HEK293 (cell line): ENCODE results near the gene ZW10.

ENCODE experiments used
- CTCF ChIA-PET: fragments of 350-600 bp; formaldehyde crosslinking; extraction: SDS; loops from one replicate; lab custom pipeline; 2021; ENCODE audit warnings: antibody characterized with exemption; lab: Yijun Ruan, JAX
- POLR2A ChIA-PET: fragments of 300-600 bp; formaldehyde crosslinking; extraction: SDS; loops from one replicate; lab custom pipeline; 2020; ENCODE audit warnings: antibody characterized with exemption, inconsistent platforms; lab: Yijun Ruan, JAX
- H3K27ac ChIP-seq: fragments of 200-500 bp; sonication (Bioruptor generic); 2 replicates; pipeline ENCODE4 v1.5.1; 2014; ENCODE audit warnings: low read depth, low read length, control low read depth, inconsistent platforms; ENCODE audit errors: extremely low read depth
- H3K36me3 ChIP-seq, 2 experiments: fragments of 200-500 bp in 1 of 2; sonication (Bioruptor generic) in 1 of 2; 1 replicate in 1 of 2; 2 replicates in 1 of 2; pipeline ENCODE4 v1.5.1; 2014 to 2017; ENCODE audit warnings: inconsistent platforms in 2 of 2, low read length in 2 of 2; ENCODE audit not compliant: control insufficient read depth in 2 of 2, insufficient read depth in 1 of 2
- H3K4me1 ChIP-seq: fragments of 200-500 bp; sonication (Bioruptor generic); 2 replicates; pipeline ENCODE4 v1.5.1; 2014; ENCODE audit warnings: mild to moderate bottlenecking, low read length, inconsistent platforms; ENCODE audit not compliant: control insufficient read depth, insufficient read depth
- H3K4me3 ChIP-seq: 2 replicates; pipeline ENCODE4 v1.5.1; 2011; ENCODE audit warnings: low read depth, mild to moderate bottlenecking, control low read depth, low read length, moderate library complexity
- H3K9me3 ChIP-seq: fragments of 200-500 bp; sonication (Bioruptor generic); 2 replicates; pipeline ENCODE4 v1.5.1; 2014; ENCODE audit warnings: low read depth, low read length, inconsistent platforms; ENCODE audit not compliant: control insufficient read depth, insufficient read depth
- AEBP2 ChIP-seq: fragments of 450-650 bp; formaldehyde crosslinking; IDR thresholded peaks from 2 replicates; pipeline ENCODE4 v1.5.1; 2016; ENCODE audit warnings: missing biosample characterization, missing genetic modification characterization, borderline replicate concordance
- RBAK ChIP-seq: fragments of 450-650 bp; formaldehyde crosslinking; IDR thresholded peaks from 2 replicates; pipeline ENCODE4 v1.5.1; 2016; ENCODE audit warnings: missing biosample characterization, missing genetic modification characterization
- REST ChIP-seq: fragments of 450-650 bp; formaldehyde crosslinking; IDR thresholded peaks from 2 replicates; pipeline ENCODE4 v1.5.1; 2016; ENCODE audit warnings: missing biosample characterization, missing genetic modification characterization
- TSHZ1 ChIP-seq: fragments of 450-650 bp; formaldehyde crosslinking; IDR thresholded peaks from 2 replicates; pipeline ENCODE4 v1.5.1; 2016; ENCODE audit warnings: missing biosample characterization, missing genetic modification characterization, borderline replicate concordance
- ZBTB17 ChIP-seq: fragments of 450-650 bp; formaldehyde crosslinking; IDR thresholded peaks from 2 replicates; pipeline ENCODE4 v1.5.1; 2016; ENCODE audit warnings: missing biosample characterization, missing genetic modification characterization
- ZBTB21 ChIP-seq: fragments of 450-650 bp; formaldehyde crosslinking; IDR thresholded peaks from 2 replicates; pipeline ENCODE4 v1.5.1; 2017; ENCODE audit warnings: missing biosample characterization, missing genetic modification characterization
- ZBTB26 ChIP-seq: fragments of 450-650 bp; formaldehyde crosslinking; optimal IDR thresholded peaks from 2 replicates; pipeline ENCODE3; 2016; ENCODE audit warnings: missing biosample characterization, mild to moderate bottlenecking, missing genetic modification characterization
- ZNF10 ChIP-seq: fragments of 450-650 bp; formaldehyde crosslinking; IDR thresholded peaks from 2 replicates; pipeline ENCODE4 v1.5.1; 2017; ENCODE audit warnings: missing biosample characterization, missing genetic modification characterization
- ZNF155 ChIP-seq: fragments of 450-650 bp; formaldehyde crosslinking; IDR thresholded peaks from 2 replicates; pipeline ENCODE4 v1.5.1; 2016; ENCODE audit warnings: missing biosample characterization, missing genetic modification characterization
- ZNF202 ChIP-seq: fragments of 450-650 bp; formaldehyde crosslinking; IDR thresholded peaks from 2 replicates; pipeline ENCODE4 v1.5.1; 2016; ENCODE audit warnings: missing biosample characterization, missing genetic modification characterization, borderline replicate concordance
- ZNF362 ChIP-seq: fragments of 450-650 bp; formaldehyde crosslinking; IDR thresholded peaks from 2 replicates; pipeline ENCODE4 v1.5.1; 2016; ENCODE audit warnings: missing biosample characterization, missing genetic modification characterization
- ZNF433 ChIP-seq: fragments of 450-650 bp; formaldehyde crosslinking; IDR thresholded peaks from 2 replicates; pipeline ENCODE4 v1.5.1; 2016; ENCODE audit warnings: missing biosample characterization, missing genetic modification characterization, low read depth
- ZNF514 ChIP-seq: fragments of 450-650 bp; formaldehyde crosslinking; IDR thresholded peaks from 2 replicates; pipeline ENCODE4 v1.5.1; 2016; ENCODE audit warnings: missing biosample characterization, missing genetic modification characterization
- ZNF529 ChIP-seq: fragments of 450-650 bp; formaldehyde crosslinking; IDR thresholded peaks from 2 replicates; pipeline ENCODE4 v1.5.1; 2017; ENCODE audit warnings: missing genetic modification characterization, missing biosample characterization; ENCODE audit not compliant: insufficient replicate concordance
- ZNF558 ChIP-seq: fragments of 450-650 bp; formaldehyde crosslinking; IDR thresholded peaks from 2 replicates; pipeline ENCODE4 v1.5.1; 2016; ENCODE audit warnings: missing biosample characterization, missing genetic modification characterization
- ZNF600 ChIP-seq: fragments of 450-650 bp; formaldehyde crosslinking; IDR thresholded peaks from 2 replicates; pipeline ENCODE4 v1.5.1; 2016; ENCODE audit warnings: missing biosample characterization, missing genetic modification characterization
- ZNF623 ChIP-seq: fragments of 450-650 bp; formaldehyde crosslinking; IDR thresholded peaks from 2 replicates; pipeline ENCODE4 v1.5.1; 2016; ENCODE audit warnings: missing biosample characterization, missing genetic modification characterization
- ZNF626 ChIP-seq: fragments of 450-650 bp; sonication (Bioruptor Pico); formaldehyde crosslinking; IDR thresholded peaks from 2 replicates; pipeline ENCODE4 v1.5.1; 2018; ENCODE audit warnings: missing biosample characterization, missing genetic modification characterization, inconsistent platforms
- ZNF664 ChIP-seq: fragments of 450-650 bp; formaldehyde crosslinking; IDR thresholded peaks from 2 replicates; pipeline ENCODE4 v1.5.1; 2016; ENCODE audit warnings: missing biosample characterization, missing genetic modification characterization
- ZNF670 ChIP-seq: fragments of 450-650 bp; formaldehyde crosslinking; IDR thresholded peaks from 2 replicates; pipeline ENCODE4 v1.5.1; 2016; ENCODE audit warnings: missing biosample characterization, missing genetic modification characterization, low read depth
- ZNF777 ChIP-seq: fragments of 450-650 bp; formaldehyde crosslinking; IDR thresholded peaks from 2 replicates; pipeline ENCODE4 v1.5.1; 2017; ENCODE audit warnings: missing biosample characterization, missing genetic modification characterization, borderline replicate concordance
- ZNF830 ChIP-seq: fragments of 450-650 bp; IDR thresholded peaks from 2 replicates; pipeline ENCODE4 v1.5.0; 2018; ENCODE audit warnings: missing biosample characterization, missing genetic modification characterization, low read depth, mild to moderate bottlenecking, moderate library complexity

The ZW10 gene

GRCh38 chr11:113715882-113716625 lies 57.4 kb downstream of the ZW10 start:
- H3K4me3 ChIP-seq, result no peak overlapping the region
- POLR2A ChIA-PET, result no interaction called here
- no peak overlapping the region for H3K27ac ChIP-seq
- CTCF ChIA-PET, result interaction anchor here (0.6 kb wide), 1 partner anchor 48 kb away, joined by 3 read pairs; no protein-coding TSS in a partner anchor
- H3K9me3 ChIP-seq, result no peaks in the 10 kb centered on the region
- H3K4me1 ChIP-seq, result no peaks in the 10 kb centered on the region
- peaks cover 0 to 4% of the 10 kb centered on the region in 2 experiments; a peak in 1 of 3 replicates for H3K36me3 ChIP-seq
- no peak for TF ChIP-seq TSHZ1 (tag by site-specific recombination)
- TF ChIP-seq ZNF514 (tag by site-specific recombination), result no peak
- no peak for TF ChIP-seq ZNF626 (tag by site-specific recombination)
- no peak for TF ChIP-seq AEBP2
- no peak for TF ChIP-seq ZNF529 (tag by site-specific recombination)
- TF ChIP-seq ZBTB17, result no peak
- TF ChIP-seq ZNF670, result no peak

GRCh38 chr11:113715273-113715672 lies 58.2 kb downstream of the ZW10 start:
- Histone ChIP-seq H3K4me1 (no peaks in the 10 kb centered on the region), H3K27ac (no peak overlapping the region), H3K4me3 (no peak overlapping the region), H3K36me3 (peaks cover 0 to 4% of the 10 kb centered on the region in 2 experiments; a peak in 1 of 3 replicates), H3K9me3 (no peaks in the 10 kb centered on the region)
- TF ChIP-seq ZNF433 (tag by site-specific recombination) (no peak), ZNF664 (tag by site-specific recombination) (no peak), REST (tag by site-specific recombination) (no peak), RBAK (tag by site-specific recombination) (no peak), ZNF623 (tag by site-specific recombination) (no peak), ZBTB21 (tag by site-specific recombination) (no peak), ZNF600 (tag by site-specific recombination) (no peak), ZNF777 (no peak), ZNF10 (tag by site-specific recombination) (no peak), ZNF558 (tag by site-specific recombination) (no peak), ZNF155 (no peak), ZNF362 (no peak), ZNF626 (tag by site-specific recombination) (no peak), ZNF830 (no peak), ZBTB26 (tag by site-specific recombination) (no peak), ZNF202 (tag by site-specific recombination) (no peak)
- ChIA-PET POLR2A (no interaction called here), CTCF (interaction anchor here (0.6 kb wide), 1 partner anchor 47 kb away, joined by 3 read pairs; no protein-coding TSS in a partner anchor)
